Measurements from ENCODE around the gene SLC17A7. TPM values are rescaled to one million over a fixed set of nuclear protein-coding genes. Genes with fewer than 3 reads are reported as not detected.

Gene SLC17A7
- total and polyA plus RNA-seq, 2 of the 4 experiments (the other 2 are of a cell fraction) = 0.03 TPM; not detected in 1

DNA sequence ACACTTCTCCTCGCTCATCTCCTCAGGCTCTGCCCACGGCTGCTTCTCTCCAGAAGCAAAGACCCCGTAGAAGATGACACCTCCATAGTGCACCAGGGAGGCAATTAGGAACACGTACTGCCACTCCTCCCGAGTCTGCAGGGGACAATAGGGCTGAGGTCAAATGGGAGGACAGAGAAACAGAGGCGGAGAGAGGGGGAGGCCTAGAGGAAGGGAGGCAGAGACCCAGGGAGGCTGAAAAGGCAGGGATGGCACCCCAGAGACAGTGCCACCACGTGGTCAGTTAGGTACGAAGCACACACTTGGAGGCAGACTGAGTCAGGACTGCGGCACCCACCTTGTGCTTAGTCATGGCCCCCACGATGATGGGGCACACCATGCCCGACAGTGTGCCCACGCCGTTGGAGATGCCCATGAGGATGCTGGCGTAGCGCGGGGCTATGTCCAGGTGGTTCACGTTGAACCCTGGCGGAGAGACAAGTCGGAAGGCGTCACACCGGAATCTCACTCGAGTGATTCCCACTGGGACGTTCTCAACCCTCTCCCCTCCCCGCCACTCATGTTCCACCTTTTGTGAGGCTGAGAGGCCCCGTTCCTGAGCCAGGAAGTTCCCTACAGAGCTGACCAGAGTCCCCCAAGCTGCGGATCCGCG is 10.5 kb downstream of the SLC17A7 start:
- ATAC-seq (ENCODE audit: low read depth) (no peak), DNase-seq (no peak)
- Histone ChIP-seq H3K27me3 (ENCODE audit: control insufficient read depth, insufficient read depth, low read length) (peaks cover 95% of the 10 kb centered on the region), H4K20me1 (ENCODE audit: insufficient read depth, low read length) (no peaks in the 10 kb centered on the region), H4K91ac (ENCODE audit: insufficient read depth, low read depth, low read length) (no peak overlapping the region), H3K9me1 (ENCODE audit: insufficient read depth, low read length) (no peaks in the 10 kb centered on the region), H4K8ac (ENCODE audit: low read depth in 2 of 2, low read length in 2 of 2) (no peak overlapping the region), H3K4me1 (ENCODE audit: control insufficient read depth, insufficient read depth, low read length) (no peaks in the 10 kb centered on the region), H3K36me3 (ENCODE audit: control insufficient read depth, insufficient read depth, low read length) (no peaks in the 10 kb centered on the region), H3K4me2 (ENCODE audit: low read depth, low read length) (no peak overlapping the region), H3K14ac (replicated peaks; ENCODE audit: low read depth, low read length) (no peak overlapping the region), H3K79me1 (ENCODE audit: low read depth in 1 of 2, low read length in 2 of 2) (no peaks in the 10 kb centered on the region), H3K9me3 (ENCODE audit: control insufficient read depth, insufficient read depth, low read length) (peaks cover 18% of the 10 kb centered on the region), H2BK5ac (ENCODE audit: low read depth, low read length, poor library complexity, severe bottlenecking) (no peak overlapping the region), H3K27ac (ENCODE audit: insufficient read depth, low read length) (no peak overlapping the region), H3K23ac (ENCODE audit: low read depth, low read length) (no peak overlapping the region), H4K5ac (ENCODE audit: low read depth, low read length) (no peak overlapping the region), H2BK15ac (ENCODE audit: low read depth, low read length) (no peak overlapping the region), H2BK120ac (ENCODE audit: low read depth, low read length) (no peak overlapping the region), H3K4ac (ENCODE audit: low read depth, low read length) (no peak overlapping the region), H2AK5ac (ENCODE audit: low read depth, low read length) (no peak overlapping the region), H2BK20ac (ENCODE audit: low read depth, low read length) (no peak overlapping the region), H3K56ac (ENCODE audit: extremely low read depth, insufficient read depth, low read length) (no peak overlapping the region), H3K9ac (ENCODE audit: low read depth, low read length) (no peak overlapping the region), H3K18ac (ENCODE audit: low read depth, low read length) (no peak overlapping the region), H3K4me3 (ENCODE audit: insufficient read depth, low read depth, low read length) (no peak overlapping the region), H2AK9ac (replicated peaks; ENCODE audit: low read depth, low read length, poor library complexity) (no peak overlapping the region), H2AFZ (replicated peaks; ENCODE audit: low read length, poor library complexity) (peak overlapping the region; percentile 75)
- ChIA-PET POLR2A (ENCODE audit: unreplicated experiment) (interaction anchor here (0.7 kb wide), 1 partner anchor 21 kb away, joined by 6 read pairs; no protein-coding TSS in a partner anchor), CTCF (no interaction called here)
- intact Hi-C loops (cut with micrococcal nuclease) = no loop called here
- WGBS, 2 experiments (ENCODE audit: extremely low coverage in 2 of 2, insufficient read length in 1 of 2) = 67% methylated on average over 20 of the region's 28 CpGs; no CpG with 5 or more reads in 1 of the 2 experiments
- in situ Hi-C loops (cut with MboI; ENCODE audit: low sequenced_read_pairs) = loop anchor here (10.0 kb wide), 1 partner anchor 166 kb away; no protein-coding TSS in a partner anchor
- dilution Hi-C loops (cut with HindIII; ENCODE audit: low sequenced_read_pairs, unreplicated experiment) = no loop called here
- no TSS peak for BruUV-seq (replicated peaks)
- 0 out of 2 replicates have a peak, but pooled peaks have one; percentile 10 for TF ChIP-seq RAD21 (IDR thresholded peaks at IDR 0.05; ENCODE audit: low read length)
- no peak for TF ChIP-seq BHLHE40 (IDR thresholded peaks at IDR 0.05; ENCODE audit: low read depth, low read length)
- peak; percentile 17; the same call in 1 of the 2 replicates for TF ChIP-seq CTCF (conservative IDR thresholded peaks at IDR 0.05; ENCODE audit: low read depth, low read length)

Data from IMR-90 (cell line).